ENCODE measurements around the gene OAS3. TPM values are rescaled to one million over a fixed set of nuclear protein-coding genes. Genes with fewer than 3 reads are reported as not detected.

The OAS3 gene
- total and polyA plus RNA-seq, 8 donors = 1.7 to 8.8 (median 3.6) TPM

DNA sequence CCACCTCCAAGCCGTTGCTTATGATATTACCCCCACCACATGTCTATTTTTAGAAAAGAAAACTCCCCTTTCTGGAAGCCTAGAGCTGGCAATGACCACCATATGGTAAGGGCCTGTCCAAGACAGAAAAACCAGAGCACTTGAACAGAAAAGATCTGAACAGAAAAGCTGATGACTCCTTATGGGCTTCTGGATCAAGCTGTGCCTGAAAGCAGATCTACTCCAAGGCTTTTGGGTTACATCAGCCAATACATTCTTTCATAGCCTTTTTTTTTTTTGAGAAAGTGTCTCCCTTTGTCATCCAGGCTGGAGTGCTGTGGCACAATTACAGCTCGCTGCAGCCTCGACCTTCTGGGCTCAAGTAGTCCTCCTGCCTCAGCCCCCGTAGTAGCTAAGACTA, 23.3 kb downstream of the OAS3 start:
- 91 to 96% methylated on average over 4 of the region's 4 CpGs for WGBS, 2 donors
- no peak overlapping the region for H3K4me3 ChIP-seq
- ATAC-seq (no peak), FAIRE-seq (no peak), DNase-seq (no peak)
- peaks cover 0 to 7% (median 0%) of the 10 kb centered on the region in 3 donors for H3K36me3 ChIP-seq
- no peaks in the 10 kb centered on the region for H3K27me3 ChIP-seq
- H3K9me3 ChIP-seq = no peaks in the 10 kb centered on the region
- H3K4me1 ChIP-seq = no peaks in the 10 kb centered on the region
- H3K27ac ChIP-seq = no peak overlapping the region
- TF ChIP-seq, protein P1, sequence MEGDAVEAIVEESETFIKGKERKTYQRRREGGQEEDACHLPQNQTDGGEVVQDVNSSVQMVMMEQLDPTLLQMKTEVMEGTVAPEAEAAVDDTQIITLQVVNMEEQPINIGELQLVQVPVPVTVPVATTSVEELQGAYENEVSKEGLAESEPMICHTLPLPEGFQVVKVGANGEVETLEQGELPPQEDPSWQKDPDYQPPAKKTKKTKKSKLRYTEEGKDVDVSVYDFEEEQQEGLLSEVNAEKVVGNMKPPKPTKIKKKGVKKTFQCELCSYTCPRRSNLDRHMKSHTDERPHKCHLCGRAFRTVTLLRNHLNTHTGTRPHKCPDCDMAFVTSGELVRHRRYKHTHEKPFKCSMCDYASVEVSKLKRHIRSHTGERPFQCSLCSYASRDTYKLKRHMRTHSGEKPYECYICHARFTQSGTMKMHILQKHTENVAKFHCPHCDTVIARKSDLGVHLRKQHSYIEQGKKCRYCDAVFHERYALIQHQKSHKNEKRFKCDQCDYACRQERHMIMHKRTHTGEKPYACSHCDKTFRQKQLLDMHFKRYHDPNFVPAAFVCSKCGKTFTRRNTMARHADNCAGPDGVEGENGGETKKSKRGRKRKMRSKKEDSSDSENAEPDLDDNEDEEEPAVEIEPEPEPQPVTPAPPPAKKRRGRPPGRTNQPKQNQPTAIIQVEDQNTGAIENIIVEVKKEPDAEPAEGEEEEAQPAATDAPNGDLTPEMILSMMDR (IDR thresholded peaks at IDR 0.05) = no peak
- intact Hi-C loops (cut with DNase I) = no loop called here

DNA sequence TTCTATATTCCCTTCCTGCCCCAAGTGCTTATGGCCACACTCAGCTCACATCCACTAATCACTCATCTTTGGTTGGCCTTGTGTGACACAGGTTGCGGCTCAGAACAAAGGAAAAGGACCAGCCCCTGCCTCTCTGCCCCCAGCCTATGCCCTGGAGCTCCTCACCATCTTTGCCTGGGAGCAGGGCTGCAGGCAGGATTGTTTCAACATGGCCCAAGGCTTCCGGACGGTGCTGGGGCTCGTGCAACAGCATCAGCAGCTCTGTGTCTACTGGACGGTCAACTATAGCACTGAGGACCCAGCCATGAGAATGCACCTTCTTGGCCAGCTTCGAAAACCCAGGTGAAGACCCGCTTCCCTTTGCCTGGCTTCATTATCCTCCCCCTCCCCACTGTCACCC, 24.3 kb downstream of the OAS3 start:
- no peak for FAIRE-seq
- intact Hi-C loops (cut with DNase I) = no loop called here
- H3K4me1 ChIP-seq = no peaks in the 10 kb centered on the region
- no peak for ATAC-seq
- 94 to 95% methylated on average over 7 of the region's 7 CpGs for WGBS, 2 donors
- no peaks in the 10 kb centered on the region for H3K27me3 ChIP-seq
- TF ChIP-seq, protein P1 (IDR thresholded peaks at IDR 0.05) = no peak
- DNase-seq = no peak
- no peak overlapping the region for H3K27ac ChIP-seq
- H3K36me3 ChIP-seq = peaks cover 0 to 7% (median 0%) of the 10 kb centered on the region in 3 donors
- no peaks in the 10 kb centered on the region for H3K9me3 ChIP-seq
- no peak overlapping the region for H3K4me3 ChIP-seq

DNA sequence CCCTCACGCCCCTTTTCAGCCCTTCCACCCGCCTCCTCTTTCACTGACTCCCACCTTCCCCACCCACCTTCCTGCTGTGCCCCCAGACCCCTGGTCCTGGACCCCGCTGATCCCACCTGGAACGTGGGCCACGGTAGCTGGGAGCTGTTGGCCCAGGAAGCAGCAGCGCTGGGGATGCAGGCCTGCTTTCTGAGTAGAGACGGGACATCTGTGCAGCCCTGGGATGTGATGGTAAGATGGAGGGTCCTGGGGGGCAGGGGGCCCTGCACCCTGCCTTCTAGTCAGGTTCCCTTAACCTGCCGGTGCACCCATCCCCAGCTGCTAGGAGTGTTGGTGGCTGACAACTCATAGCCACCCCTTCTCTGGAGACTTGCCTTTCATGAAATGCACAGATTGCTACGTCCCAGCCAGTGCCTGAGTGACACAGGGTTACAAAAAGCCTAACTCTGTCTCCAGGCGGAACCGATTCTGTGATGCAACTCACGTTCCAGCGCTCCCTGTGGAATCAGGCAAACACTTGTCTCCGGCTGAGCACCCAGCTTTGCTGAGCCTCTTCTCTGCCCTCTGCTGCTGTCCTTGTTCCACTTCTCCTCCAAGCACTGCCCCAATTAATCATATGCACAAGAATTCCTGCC, 25.1 kb downstream of the OAS3 start:
- WGBS, 2 donors = 90 to 92% methylated on average over 14 of the region's 14 CpGs
- Histone ChIP-seq H3K36me3 (peaks cover 0 to 7% (median 0%) of the 10 kb centered on the region in 3 donors), H3K4me1 (no peaks in the 10 kb centered on the region), H3K9me3 (no peaks in the 10 kb centered on the region), H3K27ac (no peak overlapping the region), H3K4me3 (no peak overlapping the region), H3K27me3 (no peaks in the 10 kb centered on the region)
- ATAC-seq = no peak
- FAIRE-seq = no peak
- intact Hi-C loops (cut with DNase I) = no loop called here
- TF ChIP-seq, protein P1 (IDR thresholded peaks at IDR 0.05) = no peak
- DNase-seq = no peak

DNA sequence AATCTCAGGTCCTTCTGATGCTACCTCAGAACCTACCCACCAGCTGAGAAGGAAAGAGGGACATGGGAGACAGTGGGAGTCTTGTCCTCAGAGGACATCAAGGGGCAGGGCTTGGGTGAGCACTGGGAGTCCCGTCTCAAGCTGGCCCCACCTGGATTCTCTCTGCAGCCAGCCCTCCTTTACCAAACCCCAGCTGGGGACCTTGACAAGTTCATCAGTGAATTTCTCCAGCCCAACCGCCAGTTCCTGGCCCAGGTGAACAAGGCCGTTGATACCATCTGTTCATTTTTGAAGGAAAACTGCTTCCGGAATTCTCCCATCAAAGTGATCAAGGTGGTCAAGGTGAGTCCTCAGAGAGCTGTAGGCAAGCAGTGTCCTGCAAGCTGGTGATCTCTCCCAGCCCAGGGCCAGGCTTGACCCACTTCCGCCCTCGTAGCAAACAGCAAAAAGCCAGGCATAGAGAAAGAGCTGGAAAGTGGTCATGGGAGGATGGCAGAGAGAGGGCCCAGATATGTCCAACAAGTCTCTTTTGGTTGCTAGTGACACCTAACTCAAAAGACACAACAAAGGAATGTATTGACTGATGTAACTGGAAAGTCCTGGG, 25.9 kb downstream of the OAS3 start:
- no peak for FAIRE-seq

More for the DNA sequence above, 25.9 kb downstream of the OAS3 start:
- ATAC-seq (no peak), DNase-seq (no peak)
- no peaks in the 10 kb centered on the region for H3K9me3 ChIP-seq
- H3K4me3 ChIP-seq = no peak overlapping the region
- H3K27ac ChIP-seq = no peak overlapping the region
- H3K27me3 ChIP-seq = no peaks in the 10 kb centered on the region
- peaks cover 0 to 7% (median 0%) of the 10 kb centered on the region in 3 donors for H3K36me3 ChIP-seq
- H3K4me1 ChIP-seq = no peaks in the 10 kb centered on the region
- 89 to 94% methylated on average over 6 of the region's 6 CpGs for WGBS, 2 donors
- TF ChIP-seq, protein P1 (IDR thresholded peaks at IDR 0.05) = no peak
- intact Hi-C loops (cut with DNase I) = no loop called here
